ENCODE data around the gene CEP131. TPM values are rescaled to one million over a fixed set of nuclear protein-coding genes. Genes with fewer than 3 reads are reported as not detected.

The CEP131 gene
- total RNA-seq, 2 donors from 2014 or later, result 2.9 to 5.0 TPM

DNA sequence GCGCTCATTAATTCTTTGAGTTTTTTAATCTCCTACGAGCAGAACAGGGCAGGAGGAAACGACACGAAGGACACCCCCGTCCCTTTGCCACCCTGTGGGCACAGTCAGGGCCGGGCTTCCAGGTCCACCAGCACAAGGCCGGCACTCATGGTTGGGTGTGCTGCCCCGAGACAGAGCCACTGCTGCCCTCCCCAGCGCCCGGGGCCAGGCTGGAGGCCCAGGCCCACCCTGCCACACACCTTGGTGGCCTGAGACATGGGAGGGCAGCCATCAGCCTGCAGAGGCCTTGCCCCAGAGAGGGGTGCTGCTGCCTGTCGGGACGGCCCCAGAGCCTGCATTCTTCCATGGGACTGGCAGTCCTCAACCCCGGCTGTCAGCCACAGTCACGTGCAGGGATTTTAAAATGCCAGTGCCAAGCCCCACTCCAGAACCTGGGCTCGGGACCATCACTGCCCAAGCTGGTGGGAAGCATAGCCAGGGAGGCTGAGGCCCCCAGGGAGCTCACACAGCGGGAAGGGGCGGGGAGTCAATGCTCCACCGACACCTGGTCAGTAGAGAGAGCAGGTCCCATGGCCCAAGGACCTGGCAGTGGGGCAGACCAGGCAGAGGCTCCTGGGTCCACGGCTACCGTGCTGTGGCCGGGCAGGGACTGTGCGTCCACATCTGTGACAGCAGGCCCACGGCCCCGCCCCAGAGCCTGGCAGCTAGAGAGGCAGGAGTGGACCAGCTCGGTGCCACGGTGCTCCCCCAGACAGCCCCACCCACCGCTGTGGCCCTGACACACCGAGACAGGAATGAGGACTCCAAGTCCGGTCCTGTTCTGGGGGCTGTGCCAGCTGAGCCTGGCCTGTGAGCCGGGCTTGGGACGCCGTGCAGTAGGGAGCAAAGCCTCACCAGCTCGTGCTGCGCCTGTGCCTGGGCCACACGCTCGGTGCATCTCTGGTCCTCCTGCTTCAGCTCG is 27.5 kb downstream of the CEP131 start:
- intact Hi-C loops (cut with DNase I), result no loop called here
- no peak for DNase-seq (ENCODE audit: low spot score)

DNA sequence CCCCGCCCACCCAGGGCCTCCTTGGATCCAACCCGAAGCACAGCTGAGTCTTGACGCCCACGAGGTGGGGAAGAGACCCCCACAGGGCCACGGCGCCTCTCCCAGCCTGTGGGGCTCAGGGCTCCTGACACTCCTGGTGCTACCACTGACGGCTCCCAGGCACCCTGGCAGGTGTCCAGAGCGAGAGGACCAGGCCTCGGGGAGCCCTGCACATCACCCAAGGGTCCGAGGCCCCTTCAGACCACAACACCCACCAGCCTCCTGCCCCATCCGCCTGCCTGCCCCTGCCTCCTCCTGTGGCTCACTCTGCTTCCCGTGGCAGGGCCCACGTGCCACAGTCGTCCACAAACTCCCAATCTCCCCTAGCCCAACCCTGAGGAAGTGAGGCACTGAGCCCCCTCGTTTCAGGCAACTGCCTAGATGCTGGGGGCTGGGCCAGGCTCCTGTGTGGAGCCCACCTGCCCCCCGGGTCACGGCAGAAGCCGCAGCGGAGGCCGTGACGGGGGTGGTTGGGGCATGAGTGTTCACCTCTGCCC is 28.5 kb downstream of the CEP131 start:
- intact Hi-C loops (cut with DNase I), result no loop called here
- DNase-seq (ENCODE audit: low spot score), result no peak

DNA sequence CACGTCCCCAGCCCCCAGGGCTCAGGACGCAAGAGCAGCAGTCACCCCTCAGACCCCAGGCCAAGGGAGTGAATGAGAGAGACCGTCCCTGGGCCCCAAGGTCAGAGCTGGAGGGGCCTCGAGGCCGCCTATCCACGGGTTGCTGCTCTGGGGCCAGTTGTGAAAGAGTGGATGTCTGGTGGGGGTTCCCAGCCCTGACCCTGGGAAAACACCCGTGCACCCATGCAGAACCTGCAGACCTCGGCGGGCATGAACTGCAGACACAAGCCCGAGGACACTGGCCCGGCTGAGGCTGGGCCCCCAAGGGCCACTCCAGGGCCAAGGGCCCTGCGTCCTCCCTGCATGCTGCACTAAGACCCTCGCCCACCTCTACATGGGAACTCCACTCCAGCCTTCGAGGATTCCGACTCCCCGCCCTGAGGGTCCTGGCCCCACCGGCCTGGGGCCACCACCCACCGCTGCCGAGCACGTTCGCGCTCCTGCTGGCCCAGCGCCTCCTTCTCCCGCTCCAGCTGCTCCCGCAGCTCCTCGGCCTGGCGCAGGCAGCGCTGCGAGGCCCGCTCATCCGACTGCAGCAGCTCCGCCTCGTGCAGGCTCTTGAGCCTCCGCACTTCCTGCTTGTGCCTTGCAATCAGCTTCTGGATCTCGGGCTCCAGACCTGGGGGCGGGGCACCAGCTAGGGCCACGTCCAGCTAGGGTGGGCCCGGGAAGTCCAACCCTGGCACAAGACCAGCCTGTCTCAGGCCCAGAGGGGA is 29.1 kb downstream of the CEP131 start:
- intact Hi-C loops (cut with DNase I), result no loop called here
- DNase-seq (ENCODE audit: low spot score), result no peak

DNA sequence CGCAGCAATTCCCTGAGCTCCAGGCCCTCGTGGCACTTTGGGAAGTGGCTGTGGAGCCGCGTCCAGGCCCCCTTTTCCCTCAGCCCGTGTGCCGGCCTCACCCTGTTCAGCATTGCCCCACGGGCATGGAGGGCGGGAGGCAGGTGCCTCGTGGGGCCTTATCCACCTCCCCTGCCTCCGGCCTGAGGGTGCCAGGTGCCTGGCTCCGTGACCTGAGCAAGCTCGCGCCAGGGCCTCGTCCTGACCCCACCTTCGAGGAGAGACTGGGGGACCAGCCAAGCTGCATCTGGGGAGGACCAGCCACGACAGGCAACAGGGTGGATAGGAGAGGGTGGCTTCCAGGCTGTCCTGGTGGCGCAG is 29.7 kb downstream of the CEP131 start:
- intact Hi-C loops (cut with DNase I), result no loop called here
- DNase-seq (ENCODE audit: low spot score), result no peak

DNA sequence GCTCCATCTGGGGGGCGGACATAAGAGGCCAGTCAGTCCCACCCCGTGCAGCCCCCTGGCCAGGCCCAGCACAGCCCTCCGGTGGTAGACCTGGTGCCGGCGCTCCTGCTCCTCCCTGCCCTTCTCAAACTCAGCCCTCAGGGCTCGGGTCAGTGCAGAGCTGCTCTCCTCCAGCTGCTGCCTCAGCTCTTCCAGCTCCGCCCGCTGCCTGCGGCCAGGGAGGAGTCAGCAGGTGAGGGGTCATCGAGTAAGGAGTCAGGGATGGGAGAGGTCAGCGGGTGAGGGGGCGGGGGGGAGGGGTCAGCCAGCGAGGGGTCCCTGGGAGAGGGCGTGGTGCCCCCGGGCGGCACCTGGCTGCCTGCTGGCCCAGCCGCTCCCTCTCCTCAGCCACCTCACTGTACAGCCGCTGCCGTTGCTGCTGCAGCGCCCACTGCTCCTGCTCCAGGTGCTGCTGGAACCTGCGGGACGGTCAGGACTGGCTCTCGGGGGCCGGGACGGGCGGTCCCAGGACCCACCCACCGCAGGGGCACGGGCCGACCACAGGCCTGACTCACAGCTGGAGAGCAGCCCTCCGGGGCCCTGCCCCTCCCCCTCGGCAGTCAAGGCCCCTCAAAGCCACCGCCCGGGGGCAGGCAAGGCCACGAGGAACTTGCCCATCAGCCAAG is 30.2 kb downstream of the CEP131 start:
- no peak for DNase-seq (ENCODE audit: low spot score)
- intact Hi-C loops (cut with DNase I), result no loop called here

DNA sequence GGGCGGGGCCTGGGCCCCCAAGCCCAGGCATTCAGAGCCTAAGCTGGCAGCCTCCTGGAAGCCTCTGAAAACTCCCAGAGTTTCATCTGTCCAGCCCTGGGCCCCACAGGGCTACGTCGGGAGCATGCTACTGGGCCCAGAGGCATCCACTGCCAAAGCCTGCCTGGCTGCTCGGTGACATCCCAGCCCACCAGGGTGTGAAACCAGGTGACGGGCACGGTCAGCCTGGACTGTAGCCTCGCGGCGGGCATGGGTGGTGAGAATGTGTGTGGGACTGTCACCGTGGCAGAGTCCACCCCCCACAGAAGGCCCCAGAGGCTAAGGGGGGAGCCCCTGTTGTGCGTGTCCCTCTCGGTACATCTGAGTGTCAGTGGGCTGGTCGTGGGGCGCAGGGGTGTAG is 31.1 kb downstream of the CEP131 start:
- no peak for DNase-seq (ENCODE audit: low spot score)
- intact Hi-C loops (cut with DNase I), result no loop called here

DNA sequence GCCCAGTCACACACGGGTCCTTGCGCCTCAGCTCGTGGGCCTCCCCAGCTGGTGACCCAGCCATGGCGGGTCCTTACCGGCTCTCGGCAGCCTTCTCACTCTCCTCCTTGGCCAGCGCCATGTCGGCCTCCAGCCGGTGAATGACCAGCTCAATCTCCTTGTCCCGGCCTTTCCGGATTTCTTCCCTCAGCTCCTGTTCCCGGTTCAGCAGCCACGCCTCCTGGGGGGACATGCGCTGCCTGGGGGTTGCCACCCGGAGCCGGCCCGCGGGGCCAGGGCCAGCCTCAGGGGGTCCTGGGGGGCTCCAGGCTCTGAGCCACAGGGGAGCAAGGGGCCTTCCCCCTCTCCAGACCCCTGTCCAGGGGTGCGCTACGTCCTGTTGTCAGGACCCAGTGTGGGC is 31.6 kb downstream of the CEP131 start:
- intact Hi-C loops (cut with DNase I), result no loop called here
- no peak for DNase-seq (ENCODE audit: low spot score)

DNA sequence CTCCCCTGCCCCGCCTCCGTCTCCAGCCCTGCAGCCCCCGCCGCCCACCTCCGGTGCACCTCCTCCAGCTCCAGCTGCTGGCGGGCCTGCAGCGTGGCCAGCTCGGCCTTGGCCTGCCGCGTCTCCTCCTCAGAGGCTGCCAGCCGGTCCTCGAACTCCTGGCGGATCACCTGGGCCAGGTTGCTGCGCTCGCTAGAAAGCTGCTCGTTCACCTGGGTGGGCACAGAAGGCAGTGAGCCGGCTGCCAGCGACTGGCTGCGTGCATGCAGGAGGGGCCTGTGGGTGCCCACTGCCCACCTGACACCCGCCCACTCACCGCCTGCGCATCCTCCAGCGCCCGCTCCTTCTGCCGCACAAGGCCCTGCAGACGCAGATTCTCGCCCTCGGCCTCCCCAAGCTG is 32.2 kb downstream of the CEP131 start:
- DNase-seq (ENCODE audit: low spot score), result no peak
- intact Hi-C loops (cut with DNase I), result no loop called here

DNA sequence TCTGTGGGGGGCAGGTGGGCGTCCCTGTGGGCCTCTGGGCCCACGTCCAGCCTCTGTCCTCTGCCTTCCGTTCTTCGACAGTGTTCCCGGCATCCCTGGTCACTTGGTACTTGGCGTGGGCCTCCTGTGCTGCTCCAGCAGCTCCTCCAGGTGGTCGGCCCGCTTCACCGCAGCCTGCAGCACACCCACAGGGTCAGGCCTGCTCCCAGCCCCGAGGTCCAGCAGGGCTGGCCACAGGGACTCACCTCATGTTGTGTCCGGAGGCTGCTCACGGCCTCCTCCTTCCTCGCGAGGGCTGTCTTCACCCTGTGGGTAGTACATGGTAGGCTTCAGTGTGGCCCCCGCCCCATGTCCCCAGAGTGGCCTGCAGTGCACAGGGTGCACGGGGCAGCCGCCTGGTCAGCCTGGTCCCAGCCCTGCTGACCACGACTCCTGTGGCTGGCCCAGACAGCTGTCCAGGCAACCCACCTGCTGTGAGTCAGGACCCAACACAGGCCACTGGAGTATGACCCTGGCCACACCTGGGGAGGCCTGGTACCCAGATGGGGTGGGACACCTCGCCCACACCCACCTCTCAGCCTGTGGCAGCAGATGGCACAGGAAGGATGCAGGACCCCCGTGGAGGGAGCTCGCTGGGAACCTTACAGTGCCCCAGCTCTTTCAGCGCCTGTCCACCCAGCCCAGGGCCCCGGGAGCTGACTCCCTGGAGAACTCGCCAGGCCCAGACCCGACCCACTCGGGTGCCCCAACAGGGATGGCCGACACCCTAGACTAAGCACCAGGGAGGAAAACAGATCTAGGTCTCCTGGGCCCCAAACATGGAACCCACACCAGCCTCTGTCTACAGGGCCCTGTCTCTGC is 32.9 kb downstream of the CEP131 start:
- no peak for DNase-seq (ENCODE audit: low spot score)
- intact Hi-C loops (cut with DNase I), result no loop called here

DNA sequence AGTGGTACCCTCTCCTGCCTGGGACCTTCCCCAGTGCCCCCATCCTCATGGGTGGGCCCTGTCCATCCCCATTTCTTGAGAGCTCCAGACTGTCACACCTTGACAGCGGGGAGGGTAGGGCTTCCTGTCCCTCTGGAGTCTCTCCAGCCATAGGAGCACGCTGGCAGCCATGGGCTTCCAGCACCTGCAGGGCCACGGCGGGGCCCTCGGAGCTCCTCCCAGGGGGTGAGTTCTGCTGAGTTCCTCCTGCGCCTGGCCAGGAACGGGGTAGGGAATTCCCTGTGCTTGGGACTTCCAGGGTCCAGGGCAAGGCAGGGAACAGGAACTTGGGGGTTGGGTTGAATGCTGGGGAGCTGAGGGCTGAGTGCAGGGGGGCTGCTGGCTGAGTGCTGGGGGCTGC is 33.7 kb downstream of the CEP131 start:
- intact Hi-C loops (cut with DNase I), result no loop called here
- DNase-seq (ENCODE audit: low spot score), result no peak

DNA sequence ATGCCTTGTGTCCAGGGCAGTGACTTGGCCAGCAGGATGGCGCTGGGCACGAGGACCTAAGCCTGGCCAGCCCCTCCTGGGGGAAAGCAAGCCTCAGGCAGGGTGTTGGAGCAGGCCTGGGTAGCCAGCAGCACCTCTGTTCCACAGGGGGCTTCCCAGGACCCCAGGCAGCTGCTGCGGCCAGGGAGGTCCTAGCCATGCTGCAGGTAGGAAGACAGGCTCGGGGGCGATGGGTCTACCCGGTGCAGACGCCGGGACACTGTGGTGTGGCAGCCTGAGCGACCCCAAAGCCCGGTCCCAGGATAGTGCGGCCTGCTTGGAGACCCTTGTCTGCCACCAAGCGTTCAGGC is 34.3 kb downstream of the CEP131 start:
- DNase-seq (ENCODE audit: low spot score), result no peak
- intact Hi-C loops (cut with DNase I), result no loop called here

DNA sequence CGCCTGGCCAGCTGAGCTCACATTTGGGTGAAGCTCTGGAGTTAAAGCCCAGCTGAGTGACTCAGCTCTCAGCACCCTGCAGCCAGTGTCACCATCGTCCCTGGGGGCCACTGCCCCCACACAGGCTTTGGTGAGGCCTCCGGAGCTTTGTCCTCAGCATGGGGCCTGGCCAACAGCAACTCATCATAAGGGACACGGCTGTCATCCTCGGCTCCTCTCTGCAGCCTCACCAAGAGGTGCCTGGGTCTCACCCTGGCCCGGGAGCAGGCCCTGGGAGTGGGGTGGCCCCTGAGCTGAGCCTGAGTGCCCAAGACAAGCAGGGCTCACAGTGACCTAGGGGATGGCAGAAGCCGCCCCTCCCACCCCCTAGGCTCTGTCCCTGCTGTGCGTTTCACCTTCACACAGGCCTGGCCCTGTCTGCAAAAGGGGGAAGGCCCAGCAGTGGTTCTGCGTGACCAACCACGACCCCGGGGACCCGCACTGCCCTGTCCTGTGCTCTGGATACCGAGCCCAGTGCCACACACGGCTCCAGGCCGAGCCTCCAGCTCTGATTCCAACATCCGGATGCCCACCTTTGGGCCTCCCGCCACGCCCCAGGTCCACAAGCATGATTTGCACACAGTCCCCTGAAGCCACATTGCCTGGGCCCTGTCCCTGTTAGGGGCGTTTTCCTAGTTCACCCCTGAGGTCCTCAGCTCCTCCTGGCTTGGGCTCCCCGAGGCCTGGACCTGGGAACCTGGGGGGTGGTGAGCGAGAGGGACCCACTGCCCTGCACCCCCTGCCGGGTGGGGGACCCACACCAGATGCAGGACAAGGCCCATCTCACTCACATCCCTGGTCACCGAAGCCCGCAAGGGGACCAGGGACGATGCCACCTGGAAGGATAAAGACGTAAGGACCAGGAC is 34.9 kb downstream of the CEP131 start:
- intact Hi-C loops (cut with DNase I), result no loop called here
- DNase-seq (ENCODE audit: low spot score), result no peak

DNA sequence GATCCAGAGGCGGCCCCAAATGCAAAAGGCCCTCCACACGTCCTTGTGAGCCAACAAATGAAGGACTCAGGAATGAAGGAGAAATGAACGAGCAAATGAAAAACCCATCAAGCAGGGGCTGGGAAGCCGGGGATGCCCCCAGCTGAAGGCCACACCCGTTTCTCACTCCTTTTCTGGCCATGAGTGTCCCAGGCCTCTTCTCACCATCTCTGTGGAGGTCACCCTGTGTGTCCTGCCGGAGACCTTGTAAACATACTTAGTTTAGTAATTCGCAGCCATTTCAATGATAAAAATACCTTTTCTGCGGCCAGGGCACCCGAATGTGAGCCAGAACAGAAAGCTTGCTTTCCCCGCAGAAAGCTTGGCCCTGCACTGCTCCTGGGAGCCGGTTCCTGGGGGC is 35.6 kb downstream of the CEP131 start:
- no peak for DNase-seq (ENCODE audit: low spot score)
- intact Hi-C loops (cut with DNase I), result no loop called here

DNA sequence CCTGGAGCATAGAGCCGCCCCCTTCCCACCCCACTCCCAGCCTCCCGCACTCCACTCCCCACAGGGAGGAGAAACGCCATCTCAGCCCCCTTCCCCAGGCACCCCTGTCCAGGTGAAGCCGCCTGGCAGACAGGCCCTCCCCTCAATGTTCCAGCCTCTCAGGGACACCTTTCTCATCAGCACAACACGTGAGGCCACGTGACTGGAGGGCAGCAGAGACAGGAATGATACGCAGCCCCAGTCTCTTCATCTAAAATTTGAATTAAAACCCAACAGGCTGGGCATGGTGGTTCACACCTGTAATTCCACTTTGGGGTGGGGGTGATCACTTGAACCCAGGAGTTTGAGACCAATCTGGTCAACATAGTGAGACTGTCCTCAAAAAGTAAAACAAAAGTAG is 36.6 kb downstream of the CEP131 start:
- intact Hi-C loops (cut with DNase I), result no loop called here
- DNase-seq (ENCODE audit: low spot score), result no peak

DNA sequence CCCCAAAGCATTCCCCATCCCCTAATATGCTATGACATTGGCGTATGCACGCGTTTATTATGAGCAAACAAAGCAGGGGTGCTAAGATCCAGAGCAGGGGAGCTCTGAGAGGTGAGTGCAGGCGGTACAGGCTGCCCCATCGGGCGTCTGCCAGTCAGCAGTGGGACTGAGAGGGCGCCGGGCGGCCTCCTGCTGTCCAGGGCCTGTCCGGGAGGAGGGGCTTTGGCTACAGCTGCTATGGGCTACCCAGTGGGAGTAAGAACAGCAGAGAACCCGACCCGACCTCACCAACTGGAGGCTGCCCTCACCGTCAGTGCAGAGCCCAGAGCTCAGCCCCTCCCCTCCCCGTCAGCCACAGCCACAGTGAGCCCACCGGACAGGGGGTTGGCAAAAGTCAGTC is 38.2 kb downstream of the CEP131 start:
- DNase-seq (ENCODE audit: low spot score), result no peak
- intact Hi-C loops (cut with DNase I), result no loop called here

DNA sequence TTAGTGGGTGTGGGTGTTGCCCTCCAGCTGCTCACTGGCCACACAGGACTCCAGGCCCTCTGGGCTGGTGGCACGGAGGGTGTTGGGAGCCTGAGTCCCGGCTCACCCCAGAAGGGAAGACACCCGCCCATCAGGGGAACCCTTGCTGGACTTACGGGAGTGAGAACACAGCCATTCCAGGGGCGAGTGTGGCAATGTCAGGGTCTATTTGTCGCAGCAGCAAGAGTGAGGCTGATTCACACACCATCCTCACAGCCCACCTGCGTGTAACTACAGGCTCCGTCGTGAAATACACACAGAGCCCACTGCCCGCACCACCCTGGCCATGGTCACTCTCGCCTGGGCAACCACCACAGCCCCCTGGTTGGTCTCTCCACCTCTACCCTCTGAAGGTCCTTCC is 39.0 kb downstream of the CEP131 start:
- intact Hi-C loops (cut with DNase I), result no loop called here
- no peak for DNase-seq (ENCODE audit: low spot score)

DNA sequence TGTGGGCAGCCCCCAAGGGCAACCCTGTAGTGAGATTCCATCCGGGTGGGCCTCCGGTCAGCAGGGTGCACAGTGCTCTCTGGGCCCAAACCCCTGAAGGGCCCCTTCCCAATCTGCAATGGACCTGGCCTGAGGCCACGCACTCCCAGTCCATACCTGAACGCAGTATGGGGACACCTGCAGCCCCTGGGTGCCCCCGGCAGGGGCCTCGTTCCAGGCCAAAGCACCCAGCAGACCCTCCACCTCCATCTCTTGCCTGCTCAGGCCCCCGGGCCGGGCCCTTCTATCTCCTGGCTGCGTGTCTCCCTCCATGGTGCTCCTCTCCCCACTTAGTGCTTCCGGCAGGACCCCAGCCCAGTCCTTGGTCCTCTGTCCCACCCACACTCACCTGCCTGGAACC is 39.4 kb downstream of the CEP131 start:
- intact Hi-C loops (cut with DNase I), result no loop called here
- DNase-seq (ENCODE audit: low spot score), result no peak

DNA sequence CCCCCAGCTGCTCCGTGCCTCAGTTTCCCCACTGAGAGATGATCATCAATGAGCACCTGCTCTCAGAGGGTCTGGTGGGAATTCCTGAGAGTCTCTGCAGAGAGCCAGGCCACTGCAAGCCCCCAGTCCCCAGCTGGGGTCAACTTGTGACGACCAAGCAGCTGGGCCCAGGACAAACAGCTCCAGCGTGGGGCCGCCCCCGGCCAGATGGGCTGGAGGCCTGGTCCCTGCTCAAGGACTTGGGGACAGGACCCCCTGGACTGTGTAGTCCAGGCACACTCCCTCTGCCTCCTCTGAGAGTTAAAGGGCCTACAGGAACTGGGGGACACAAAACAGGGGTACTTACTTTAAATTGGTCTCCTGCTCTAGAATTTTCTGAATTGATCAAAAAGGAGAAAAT is 40.2 kb downstream of the CEP131 start:
- intact Hi-C loops (cut with DNase I), result no loop called here
- no peak for DNase-seq (ENCODE audit: low spot score)
